Kidney capillary endothelial cell (primary cell): Measurements from ENCODE around the gene GRIP2.

ENCODE experiments used
- DNase-seq: peaks from one replicate; pipeline ENCODE4 v3.0.0-alpha.2; 2018; ENCODE audit warnings: low spot score

The GRIP2 gene

DNA sequence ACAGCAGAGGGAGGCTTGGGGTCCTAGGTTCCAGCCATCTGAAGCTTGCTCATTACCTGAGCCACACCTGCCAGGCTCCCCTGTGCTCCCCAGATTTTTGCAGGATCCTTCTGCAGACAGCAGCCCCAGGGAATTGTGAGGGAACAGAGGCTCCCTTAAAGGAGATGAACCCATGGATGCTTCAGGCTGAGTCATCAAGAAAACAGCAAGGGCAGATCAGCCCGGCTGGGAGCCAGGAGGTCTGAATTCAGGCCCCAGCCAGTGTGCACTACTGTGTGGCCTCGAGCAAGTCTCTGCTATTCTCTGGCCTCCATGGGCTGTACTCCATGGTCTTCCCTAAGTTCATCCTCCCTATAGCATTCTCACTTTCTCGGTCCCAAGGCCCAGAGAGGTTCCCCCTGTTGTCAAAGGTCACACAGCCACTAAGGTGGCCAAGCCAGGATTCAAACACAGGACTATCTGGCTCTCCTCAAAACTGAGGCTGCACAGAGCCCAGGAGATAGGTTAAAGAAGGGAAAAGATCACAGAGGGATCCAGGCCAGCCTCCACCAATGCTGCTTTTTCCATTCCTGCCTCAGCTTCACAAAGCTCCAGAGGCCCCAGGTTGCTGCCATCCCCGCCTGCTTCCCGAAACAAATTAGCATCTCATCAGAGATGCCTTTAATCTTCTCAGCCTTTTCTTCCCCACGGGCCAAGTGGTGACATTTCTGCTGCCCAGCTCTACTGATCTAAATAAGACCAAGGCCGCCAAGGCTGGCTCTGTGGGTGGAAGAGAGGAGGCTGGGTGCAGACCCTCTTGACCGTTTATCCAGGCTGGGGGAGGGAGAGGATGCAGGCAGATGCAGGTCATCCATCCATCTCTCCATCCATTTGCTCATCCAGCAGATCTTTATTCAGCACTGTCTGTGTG is 21.2 kb upstream of the GRIP2 start:
- DNase-seq = no peak

DNA sequence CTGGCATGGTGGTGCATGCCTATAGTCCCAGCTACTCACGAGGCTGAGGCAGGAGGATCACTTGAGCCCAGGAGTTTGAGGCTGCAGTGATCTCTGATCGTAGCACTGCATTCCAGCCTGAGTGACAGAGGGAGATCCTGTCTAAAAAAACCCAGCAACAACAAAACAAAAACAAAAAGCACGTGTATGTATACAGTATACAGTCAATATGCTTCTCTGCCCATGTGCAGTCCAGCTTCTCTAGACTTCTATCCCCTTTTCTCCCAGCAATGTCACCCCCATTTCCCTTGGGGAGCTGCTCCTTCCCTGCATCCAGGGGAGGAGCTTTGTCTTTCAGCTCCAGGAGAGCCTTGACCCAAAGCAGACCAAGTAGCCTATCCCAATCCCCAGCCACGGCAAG is 20.0 kb upstream of the GRIP2 start:
- no peak for DNase-seq

DNA sequence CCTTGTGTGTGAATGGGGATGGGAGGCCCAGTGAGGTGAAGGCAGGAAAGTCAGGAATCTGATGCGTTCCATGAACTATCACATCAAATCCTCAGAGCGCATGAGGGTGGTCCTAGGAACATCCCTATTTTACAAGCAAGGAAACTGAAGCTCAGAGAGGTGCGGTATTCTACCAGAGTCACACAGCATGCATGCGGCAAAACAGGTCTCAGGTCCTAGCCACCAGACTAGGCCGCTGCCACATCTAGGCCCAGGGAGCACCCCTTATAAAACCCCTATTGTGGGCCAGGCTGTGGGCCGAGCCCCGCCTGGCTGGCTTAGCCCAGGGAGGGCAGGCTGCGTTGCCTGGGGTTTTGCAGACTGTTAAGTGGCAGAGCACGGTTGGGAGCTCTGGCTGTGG is 17.9 kb upstream of the GRIP2 start:
- no peak for DNase-seq

DNA sequence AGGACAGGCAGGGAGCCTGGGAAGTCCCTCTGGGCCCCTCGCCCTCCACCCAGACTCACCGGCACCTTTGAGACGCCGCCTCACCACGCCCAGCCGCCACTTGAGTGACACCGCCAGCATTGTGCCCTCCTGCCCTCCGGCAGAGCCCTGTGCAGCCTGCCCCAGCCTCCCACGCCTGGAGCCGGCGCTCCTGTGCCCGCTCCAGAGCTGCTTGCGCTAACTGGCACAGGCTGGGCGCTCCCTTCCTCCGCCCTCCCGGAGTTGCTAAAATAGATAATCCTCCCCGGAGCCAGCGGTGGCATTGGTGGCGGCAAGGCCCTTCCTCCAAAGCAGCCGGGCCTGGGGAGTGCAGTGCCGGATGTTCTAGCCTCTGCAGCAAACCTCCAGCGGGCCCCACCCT is 15.7 kb upstream of the GRIP2 start:
- no peak for DNase-seq

DNA sequence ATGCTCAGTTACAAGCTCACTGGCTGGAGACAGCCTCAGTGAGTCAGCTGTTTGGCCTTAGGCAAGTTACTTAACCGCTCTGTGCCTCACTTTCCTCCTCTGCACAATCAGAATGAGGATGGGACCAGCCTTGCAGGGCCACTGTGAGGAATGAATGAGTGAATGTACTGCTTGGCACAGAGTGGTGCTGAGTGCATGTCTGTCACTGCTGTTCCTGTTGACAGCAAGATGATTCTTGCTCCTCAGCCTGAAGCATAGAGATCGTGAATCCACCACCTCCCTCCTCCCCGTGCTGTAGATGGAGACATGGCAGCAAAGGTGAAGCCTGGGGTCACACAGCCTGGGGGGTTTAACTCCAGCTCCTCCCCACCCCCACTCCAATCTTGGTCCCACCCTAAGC is 14.6 kb upstream of the GRIP2 start:
- no peak for DNase-seq

DNA sequence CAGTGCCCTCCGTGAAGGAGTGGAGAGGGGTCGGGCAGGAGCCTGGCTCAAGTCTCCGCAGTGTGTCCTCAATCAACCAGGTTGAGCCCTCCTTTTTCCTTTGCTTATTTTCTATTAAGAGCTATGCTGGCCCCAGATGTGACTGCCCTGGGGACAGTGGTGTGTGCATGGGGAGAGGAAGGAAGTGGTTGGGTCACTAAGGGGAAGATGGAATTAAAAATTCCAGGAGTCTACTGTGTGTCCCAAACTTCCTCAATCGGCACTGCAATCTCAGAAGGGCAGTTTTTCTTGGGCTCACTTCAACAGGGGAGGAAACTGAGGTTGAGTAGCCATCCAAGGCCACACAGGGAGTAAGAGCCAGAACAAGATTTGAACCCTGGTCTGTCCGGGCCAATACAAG is 13.7 kb upstream of the GRIP2 start:
- no peak for DNase-seq

DNA sequence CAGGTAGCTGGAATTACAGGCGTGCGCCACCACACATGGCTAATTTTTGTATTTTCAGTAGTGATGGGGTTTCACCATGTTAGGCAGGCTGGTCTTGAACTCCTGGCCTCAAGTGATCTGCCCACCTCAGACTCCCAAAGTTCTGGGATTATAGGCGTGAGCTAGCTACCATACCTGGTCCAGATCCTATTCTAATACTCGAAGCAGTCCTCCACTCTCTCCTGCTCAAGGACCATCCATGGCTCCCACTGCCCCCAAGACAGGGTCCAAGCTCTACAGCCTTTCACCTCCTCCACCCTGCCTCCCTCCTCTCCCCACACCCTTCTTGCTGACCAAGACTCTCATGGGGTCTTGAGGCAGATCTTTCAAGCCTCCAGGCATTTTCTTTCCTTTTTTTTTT is 12.6 kb upstream of the GRIP2 start:
- DNase-seq = no peak

DNA sequence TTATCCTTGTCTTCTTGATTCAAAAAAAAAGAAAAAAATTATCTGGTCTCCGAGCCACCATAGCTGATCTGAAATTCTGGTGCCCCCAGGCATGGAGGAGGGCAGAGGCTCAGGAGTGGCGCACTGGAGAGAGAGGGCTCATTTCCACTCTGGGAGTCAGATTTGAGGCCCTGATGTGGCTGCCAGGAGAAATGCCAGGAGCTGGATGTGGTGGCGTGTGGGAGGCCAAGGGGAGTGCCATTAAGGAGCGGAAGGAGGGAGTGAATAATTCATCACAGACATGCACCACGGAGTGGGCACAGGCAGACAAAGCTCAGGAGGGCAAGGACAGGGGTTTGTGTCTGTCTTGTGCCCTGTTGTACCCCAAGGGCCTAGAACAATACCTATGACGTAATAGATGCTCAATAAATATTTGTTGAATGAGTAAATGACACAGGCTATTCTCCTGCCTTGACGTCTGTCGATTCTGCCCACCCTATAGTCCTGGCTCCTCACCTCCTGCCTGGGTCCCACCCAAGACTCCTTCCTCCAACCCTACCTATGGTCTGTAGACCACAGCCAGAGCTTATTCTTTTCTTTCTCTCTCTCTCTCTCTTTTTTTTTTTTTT is 12.0 kb upstream of the GRIP2 start:
- DNase-seq = no peak

DNA sequence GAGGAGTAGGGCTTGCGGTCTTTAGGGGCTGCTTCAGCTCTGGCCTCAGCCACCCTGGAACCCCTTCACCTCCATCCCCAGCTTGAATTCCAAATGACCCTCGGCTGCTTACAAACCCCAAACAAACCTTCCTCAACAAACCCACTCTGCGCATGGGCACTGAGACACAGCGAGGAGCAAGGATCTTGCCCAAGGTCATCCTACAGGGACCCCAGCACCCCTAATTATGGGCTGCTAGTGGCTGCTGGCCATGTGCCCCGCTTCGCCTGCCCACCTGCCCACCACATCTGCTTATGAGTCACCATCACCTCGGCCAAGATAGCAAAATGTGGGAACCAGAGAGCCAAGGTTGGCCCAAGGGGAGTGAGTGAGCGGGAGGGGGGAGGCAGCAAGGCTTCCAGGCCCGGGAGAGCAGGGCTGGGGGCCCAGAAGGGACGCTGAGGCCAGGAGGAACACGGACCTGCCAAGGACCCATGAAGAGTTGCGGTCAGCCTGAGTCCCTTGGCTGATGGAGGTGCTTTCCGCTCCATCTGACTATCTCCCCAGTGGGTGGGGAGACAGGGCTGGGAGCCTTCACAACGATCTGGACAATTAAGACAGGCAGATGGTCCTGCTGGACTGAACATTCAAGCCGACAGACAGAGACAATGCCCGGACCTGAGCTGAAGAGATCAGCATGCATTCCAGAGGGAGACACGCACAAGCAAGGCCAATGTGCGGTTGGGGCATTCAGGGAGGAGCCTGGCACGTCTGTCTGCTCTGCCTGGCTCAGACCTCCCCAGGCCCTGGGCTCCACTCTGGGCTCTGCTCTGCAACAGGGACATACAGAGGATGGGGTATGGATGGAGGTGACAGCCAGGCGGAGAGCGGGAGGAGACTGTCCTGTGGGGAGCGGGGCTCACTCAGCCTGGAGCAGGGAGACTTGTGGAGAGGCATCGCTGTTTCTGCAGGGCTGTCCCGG is 10.8 kb upstream of the GRIP2 start:
- no peak for DNase-seq

DNA sequence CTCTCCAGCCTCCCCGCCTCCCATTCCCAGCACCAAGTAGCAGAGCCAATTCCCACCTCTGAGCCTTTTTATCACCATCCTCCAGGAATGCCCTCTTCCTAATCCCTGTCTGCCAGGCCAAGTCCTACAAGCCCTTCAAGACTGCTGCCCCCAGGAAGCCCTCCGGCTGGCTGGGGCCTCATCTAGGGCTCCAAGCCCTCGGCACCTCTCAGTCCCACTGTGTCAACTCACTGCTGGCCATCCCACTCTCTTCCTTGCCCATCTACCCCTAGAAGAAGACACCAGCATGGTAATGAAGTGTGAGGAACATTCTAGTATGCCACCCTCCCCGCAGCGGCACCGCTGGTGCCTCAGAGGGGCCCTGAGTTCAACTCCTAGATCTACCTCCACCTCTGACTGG is 10.0 kb upstream of the GRIP2 start:
- no peak for DNase-seq

DNA sequence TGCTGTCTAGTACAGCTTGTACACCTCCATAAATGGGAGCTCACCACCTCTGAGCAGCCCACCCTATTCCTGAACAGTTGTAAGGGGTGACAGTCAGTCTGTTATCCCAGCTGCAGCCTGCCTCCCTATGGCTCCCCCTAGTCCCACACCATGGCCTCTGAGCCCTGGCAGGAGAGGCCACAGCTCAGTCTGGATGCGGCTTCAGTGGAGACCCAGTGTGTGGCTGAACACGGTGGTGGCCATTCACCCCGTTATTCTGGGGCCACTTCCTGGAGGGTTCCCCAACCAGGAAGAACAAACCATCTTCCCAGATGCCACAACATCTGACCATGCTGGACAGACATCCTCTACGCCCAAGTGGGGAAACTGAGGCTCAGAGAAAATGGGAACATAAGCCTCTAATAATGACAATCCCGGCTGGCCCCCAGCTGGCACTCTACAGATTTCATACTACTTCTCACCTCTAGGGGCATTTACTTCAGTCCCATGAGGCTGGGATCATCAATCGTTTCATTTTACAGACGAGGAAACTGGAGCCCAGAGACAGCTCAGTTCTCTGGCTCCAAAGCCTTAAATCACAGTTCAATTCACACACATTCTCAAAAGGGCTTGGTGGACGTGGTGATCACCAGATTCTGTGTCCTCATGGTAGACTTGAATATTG is 9.2 kb upstream of the GRIP2 start:
- DNase-seq = no peak

DNA sequence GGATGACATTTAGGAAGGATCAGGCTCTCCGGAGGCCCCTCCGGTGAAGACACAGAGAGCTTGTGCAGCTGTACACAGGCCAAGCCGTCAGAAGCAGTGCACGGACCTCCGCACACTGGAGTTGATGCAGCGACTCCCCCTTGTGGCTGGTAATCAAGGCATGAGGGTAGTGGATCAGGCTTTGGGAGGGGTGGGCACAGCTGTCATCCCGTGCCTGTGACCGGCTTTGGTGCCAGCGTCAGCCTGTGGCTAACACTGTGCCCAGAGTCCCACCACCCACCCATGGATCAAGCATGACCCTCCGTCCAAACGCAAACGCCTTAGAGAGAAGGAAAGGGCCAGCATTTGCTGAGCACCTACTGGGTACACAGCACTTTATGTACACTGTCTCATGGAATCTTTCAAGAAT is 8.2 kb upstream of the GRIP2 start:
- DNase-seq = peak; percentile 48

DNA sequence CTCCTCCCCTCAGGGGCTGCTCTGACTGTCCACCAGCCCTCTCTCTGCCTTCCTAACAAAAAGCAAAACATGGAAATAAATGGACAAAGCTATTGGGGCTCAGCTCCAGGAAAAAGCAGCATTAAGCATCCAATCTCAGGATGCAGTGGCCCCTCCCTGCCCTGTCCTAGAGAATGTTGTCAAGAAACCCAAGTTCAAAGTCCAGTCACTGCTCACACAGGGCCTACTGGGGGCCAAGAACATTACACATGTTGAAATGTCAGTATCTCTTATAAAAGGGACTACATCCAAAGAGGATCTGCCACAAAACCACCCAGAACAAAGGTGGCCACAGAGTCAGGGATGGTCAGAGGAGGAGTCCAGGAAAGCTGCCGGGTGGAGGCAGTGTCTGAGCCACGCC is 7.6 kb upstream of the GRIP2 start:
- no peak for DNase-seq

DNA sequence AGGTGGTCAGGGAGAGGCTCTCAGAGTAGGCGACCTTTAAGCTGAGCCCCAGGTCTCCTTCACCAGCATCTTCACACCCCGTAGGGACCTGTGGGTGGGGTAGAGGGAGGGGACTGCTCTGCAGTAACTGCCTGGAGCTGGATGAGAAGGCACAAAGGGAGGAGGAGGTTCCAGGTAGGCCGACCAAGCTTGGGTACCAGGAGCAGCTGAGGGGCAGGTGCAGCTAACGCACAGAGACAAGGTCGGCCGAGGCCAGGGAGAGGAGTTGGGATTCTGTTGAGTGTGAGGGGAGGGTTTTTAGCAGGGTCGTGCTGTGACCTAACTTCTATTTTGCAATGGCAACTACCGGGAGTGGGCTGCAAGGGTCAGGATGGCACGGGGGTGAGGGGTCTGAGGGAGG is 5.9 kb upstream of the GRIP2 start:
- DNase-seq = no peak

DNA sequence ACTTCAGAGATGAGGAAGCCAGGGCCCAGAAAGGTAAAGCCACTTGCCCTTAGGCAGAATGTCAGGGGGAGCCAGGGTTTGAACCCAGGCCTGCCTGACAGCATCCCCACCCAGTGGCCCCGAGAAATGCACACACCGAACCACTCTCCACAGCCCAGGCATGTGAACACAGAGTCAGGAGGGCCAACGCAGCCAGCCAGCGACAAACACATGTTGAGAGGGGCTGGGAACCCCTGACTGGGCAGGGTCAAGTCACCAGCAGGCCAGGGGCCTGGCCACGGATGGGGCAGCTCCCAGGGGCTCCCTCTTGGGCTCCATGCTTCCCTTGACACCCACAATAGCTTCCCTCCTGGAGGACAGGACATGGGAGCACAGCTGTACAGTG is 5.1 kb upstream of the GRIP2 start:
- DNase-seq = no peak

DNA sequence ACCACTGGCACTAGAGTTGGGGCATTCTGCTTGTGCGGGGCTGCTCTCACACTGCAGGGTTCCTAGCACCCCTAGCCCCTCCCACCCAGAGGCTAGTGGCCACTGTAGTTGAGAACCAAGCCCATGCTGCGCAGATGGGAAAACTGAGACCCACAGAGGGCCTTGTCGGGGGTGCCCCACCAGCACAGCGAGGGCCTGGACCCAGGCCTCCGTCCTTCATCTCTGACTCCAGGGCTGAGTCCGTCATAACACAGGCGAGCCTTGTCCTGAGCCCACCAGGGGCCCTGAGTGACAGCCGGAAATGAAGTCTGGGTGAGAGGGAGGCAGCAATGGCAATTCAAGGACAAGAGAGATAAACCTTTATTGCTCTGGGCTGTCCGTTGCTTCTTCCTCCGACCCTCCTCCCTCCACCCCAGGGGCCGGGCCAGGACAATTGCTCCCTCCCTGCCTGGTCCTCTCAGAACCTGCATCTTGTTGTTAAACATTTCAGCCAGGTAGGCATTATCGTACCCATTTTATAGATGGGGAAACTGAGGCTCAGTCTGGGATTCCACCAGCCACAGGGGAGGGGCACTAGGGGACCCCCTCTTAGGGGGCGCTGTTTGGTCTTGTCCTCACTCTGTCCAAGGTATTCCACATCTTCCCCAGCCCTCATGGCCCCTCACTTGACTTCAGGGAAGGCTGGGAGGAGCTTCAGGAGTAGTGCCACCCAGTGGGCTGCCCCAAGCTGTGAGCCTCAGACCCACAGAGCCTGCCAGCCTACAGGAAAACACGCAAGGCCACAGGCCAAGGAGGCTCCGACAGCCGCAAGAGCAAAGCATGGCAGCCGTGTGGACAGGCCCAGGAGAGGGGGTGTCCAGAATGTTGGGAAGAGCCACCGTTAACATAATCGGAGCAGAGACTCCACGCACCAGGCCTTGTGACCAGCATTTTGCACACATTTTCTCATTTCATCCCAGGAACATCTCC is 4.4 kb upstream of the GRIP2 start:
- no peak for DNase-seq

DNA sequence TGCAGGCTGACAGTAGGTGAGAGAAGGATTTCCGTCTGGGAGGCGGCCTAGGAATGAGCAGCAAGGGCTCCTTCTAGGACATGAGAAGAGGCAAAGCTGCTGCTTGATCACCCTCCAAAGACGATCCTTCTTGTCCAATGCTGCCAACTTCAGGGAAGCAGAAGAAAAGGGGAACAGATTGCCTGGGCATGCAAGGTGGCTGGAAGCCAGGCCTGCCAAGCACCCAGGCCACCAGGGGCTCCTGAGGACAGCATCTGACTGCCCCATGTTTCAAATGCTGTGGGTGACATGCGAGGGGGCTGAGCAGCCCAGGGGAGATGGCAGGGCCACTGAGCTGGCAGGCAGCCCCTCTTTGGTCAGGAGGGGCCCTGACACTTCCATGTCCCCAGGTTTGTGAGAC is 3.3 kb upstream of the GRIP2 start:
- DNase-seq = no peak

DNA sequence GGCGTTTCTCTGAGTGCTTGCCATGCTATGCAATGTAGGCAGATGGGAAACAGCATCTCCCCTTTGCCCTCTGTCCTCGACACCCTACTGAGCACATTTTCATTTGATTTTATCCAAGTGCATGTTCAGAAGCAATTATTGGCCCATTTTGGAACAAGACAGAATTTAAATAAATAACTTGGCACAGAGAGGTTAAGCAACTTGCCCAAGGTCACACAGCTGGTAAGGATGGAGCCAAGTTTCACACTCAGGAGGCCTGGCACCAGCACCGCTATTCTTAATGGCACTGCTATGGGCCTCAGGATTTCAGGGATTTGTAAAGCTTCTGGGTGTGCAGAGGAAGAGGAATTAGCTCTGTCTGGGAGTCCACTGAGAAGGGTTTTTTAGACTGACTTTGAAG is 2.5 kb upstream of the GRIP2 start:
- DNase-seq = no peak

DNA sequence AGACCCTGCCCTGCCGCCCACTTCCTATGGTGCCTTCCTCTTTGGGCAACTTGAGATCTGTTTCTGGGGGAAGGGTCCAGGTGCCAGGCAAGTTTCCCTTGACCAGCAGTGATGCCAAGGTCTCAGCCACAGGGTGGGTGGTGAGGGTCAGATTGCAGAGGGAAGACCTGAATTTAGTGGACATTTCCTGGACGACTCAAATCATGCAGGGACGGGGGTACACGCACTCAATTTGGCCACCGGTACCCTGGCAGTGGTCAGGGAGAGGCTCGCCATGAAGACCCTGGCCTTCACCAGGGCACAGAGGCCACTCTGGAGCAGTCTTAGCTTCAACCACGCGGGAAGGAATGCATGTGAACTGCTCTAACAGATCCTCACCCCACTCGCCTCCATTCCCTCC is 1.5 kb upstream of the GRIP2 start:
- no peak for DNase-seq

DNA sequence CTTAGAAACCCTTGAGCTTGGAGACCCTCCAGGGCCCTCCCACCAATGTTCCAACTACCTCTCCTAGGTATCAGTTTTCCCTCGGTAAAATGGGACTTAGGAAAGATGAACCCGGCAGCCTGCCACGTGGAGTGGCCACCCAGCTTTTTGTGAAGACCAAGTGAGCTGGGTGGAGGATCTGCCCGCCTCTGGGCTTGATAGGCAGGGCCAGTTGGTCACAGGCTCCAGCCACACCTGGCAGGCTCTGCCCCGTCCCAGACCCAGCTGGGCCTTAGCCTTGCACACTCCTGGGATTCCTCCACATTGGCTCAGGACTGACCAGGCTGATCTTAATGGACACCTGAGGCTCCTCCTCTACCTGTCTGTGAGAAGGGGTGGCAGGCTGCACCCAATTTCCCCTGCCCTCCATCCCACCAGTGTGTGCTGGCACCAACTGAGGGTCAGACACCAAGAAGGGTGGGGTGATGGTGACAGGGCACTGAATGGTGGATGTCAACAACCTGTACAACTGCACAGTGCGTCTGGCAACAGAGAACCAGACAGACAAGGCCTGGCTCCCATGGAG is 761 bp upstream of the GRIP2 start:
- DNase-seq = no peak

DNA sequence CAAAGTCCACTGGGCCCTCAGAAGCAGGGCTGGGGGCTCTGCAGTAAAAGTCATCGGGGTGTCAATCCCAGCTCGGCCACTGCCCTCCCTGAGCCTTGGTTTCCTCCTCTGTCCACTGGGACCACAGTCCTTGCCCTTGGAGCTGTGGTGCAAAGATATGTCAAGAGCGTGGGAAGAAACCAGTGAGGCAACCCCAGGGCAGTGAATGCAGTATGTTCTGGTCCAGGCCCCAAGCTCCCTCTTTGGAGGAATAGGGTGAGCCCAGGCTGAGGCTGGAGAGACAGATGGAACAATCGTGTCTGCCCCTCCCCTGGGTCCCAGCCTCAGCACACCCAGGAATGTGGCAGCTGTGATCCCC is 779 bp downstream of the GRIP2 start:
- no peak for DNase-seq
